ENCODE results near the gene AP3M1. TPM values are rescaled to one million over a fixed set of nuclear protein-coding genes. Genes with fewer than 3 reads are reported as not detected.
A peak's percentile ranks its signal among the peaks of the same experiment; 100 is the strongest.

Gene AP3M1
- 63.7 and 68.3 TPM in 2 replicates for total RNA-seq (2021)
- Bru-seq, nascent RNA, result percentile 84 among the genes with signal in this experiment
- BruChase-seq, experiment 1, labeled RNA remaining after a 2-hour chase, result percentile 89 among the genes with signal in this experiment
- BruChase-seq, experiment 2, labeled RNA remaining after a 6-hour chase, result percentile 96 among the genes with signal in this experiment
- long read RNA-seq, full-length matches to known transcripts, result 163 of 204 reads
- long read RNA-seq, partial matches to known transcripts, result 7 of 204 reads
- long read RNA-seq, other reads (novel, unspliced or antisense), result 34 of 204 reads

- H3K4me3 ChIP-seq (ENCODE audit: low read depth, low read length, poor library complexity, severe bottlenecking), result peak within 1 kb of the TSS; percentile 83
- intact Hi-C loops (cut with micrococcal nuclease; ENCODE audit: unreplicated experiment), result no loop called here
- H3K36me3 ChIP-seq (ENCODE audit: insufficient read depth, low read length, poor library complexity, severe bottlenecking), result no peaks in the 10 kb centered on the region
- H3K27me3 ChIP-seq (replicated peaks; ENCODE audit: insufficient read depth, low read depth, low read length, poor library complexity), result no peaks in the 10 kb centered on the region
- BruUV-seq (replicated peaks), result no TSS peak
- no peaks in the 10 kb centered on the region for H3K9me3 ChIP-seq (ENCODE audit: low read depth, low read length, poor library complexity, severe bottlenecking)
- CTCF ChIA-PET, result no interaction called here
- POLR2A ChIA-PET (ENCODE audit: low non-redundant PET), result interaction anchor here (0.7 kb wide), 1 partner anchor 964 kb away, joined by 3 read pairs; no protein-coding TSS in a partner anchor
- DNase-seq (ENCODE audit: low spot score), result no peak
- no peak for TF ChIP-seq EZH2 (IDR thresholded peaks at IDR 0.05; ENCODE audit: borderline replicate concordance, low read depth, low read length, poor library complexity, severe bottlenecking)
- TF ChIP-seq CTCF (conservative IDR thresholded peaks at IDR 0.05; ENCODE audit: low read depth, low read length), result no peak
- peak within 1 kb of the TSS; percentile 96 for H3K27ac ChIP-seq (ENCODE audit: low read depth, low read length, poor library complexity, severe bottlenecking)
- H3K4me1 ChIP-seq (ENCODE audit: insufficient read depth, low read length, poor library complexity, severe bottlenecking), result peaks cover 30% of the 10 kb centered on the region
Measured at GRCh38 chr10:74150204-74150989, at the start of gene AP3M1. Gene AP3M1 (minus strand): TSS chr10:74150828. CDS start chr10:74138379, 12,449 bp downstream.

- Histone ChIP-seq H3K27ac (ENCODE audit: low read depth, low read length, poor library complexity, severe bottlenecking) (no peak overlapping the region), H3K27me3 (replicated peaks; ENCODE audit: insufficient read depth, low read depth, low read length, poor library complexity) (no peaks in the 10 kb centered on the region), H3K4me1 (ENCODE audit: insufficient read depth, low read length, poor library complexity, severe bottlenecking) (peaks cover 6% of the 10 kb centered on the region), H3K9me3 (ENCODE audit: low read depth, low read length, poor library complexity, severe bottlenecking) (no peaks in the 10 kb centered on the region), H3K4me3 (ENCODE audit: low read depth, low read length, poor library complexity, severe bottlenecking) (no peak overlapping the region), H3K36me3 (ENCODE audit: insufficient read depth, low read length, poor library complexity, severe bottlenecking) (no peaks in the 10 kb centered on the region)
- ChIA-PET POLR2A (ENCODE audit: low non-redundant PET) (no interaction called here), CTCF (no interaction called here)
- intact Hi-C loops (cut with micrococcal nuclease; ENCODE audit: unreplicated experiment), result no loop called here
- no TSS peak for BruUV-seq (replicated peaks)
- TF ChIP-seq CTCF (conservative IDR thresholded peaks at IDR 0.05; ENCODE audit: low read depth, low read length), result no peak
- no peak for TF ChIP-seq EZH2 (IDR thresholded peaks at IDR 0.05; ENCODE audit: borderline replicate concordance, low read depth, low read length, poor library complexity, severe bottlenecking)
- DNase-seq (ENCODE audit: low spot score), result no peak
Measured at GRCh38 chr10:74199315-74199714, 48.7 kb upstream of the AP3M1 start.

- no TSS peak for BruUV-seq (replicated peaks)
- DNase-seq (ENCODE audit: low spot score), result no peak
- H3K27me3 ChIP-seq (replicated peaks; ENCODE audit: insufficient read depth, low read depth, low read length, poor library complexity), result no peaks in the 10 kb centered on the region
- no peak overlapping the region for H3K4me3 ChIP-seq (ENCODE audit: low read depth, low read length, poor library complexity, severe bottlenecking)
- peaks cover 8% of the 10 kb centered on the region for H3K4me1 ChIP-seq (ENCODE audit: insufficient read depth, low read length, poor library complexity, severe bottlenecking)
- TF ChIP-seq CTCF (conservative IDR thresholded peaks at IDR 0.05; ENCODE audit: low read depth, low read length), result no peak
- no peak for TF ChIP-seq EZH2 (IDR thresholded peaks at IDR 0.05; ENCODE audit: borderline replicate concordance, low read depth, low read length, poor library complexity, severe bottlenecking)
- no peaks in the 10 kb centered on the region for H3K36me3 ChIP-seq (ENCODE audit: insufficient read depth, low read length, poor library complexity, severe bottlenecking)
- POLR2A ChIA-PET (ENCODE audit: low non-redundant PET), result no interaction called here
- CTCF ChIA-PET, result no interaction called here
- intact Hi-C loops (cut with micrococcal nuclease; ENCODE audit: unreplicated experiment), result no loop called here
- H3K9me3 ChIP-seq (ENCODE audit: low read depth, low read length, poor library complexity, severe bottlenecking), result no peaks in the 10 kb centered on the region
- H3K27ac ChIP-seq (ENCODE audit: low read depth, low read length, poor library complexity, severe bottlenecking), result no peak overlapping the region
Measured at GRCh38 chr10:74194999-74195398, 44.4 kb upstream of the AP3M1 start.

Measured in A673 (cell line).